GM13977 (cell line): ENCODE measurements around the gene DNAH6.

ENCODE experiments used
- DNase-seq: peaks from one replicate; pipeline ENCODE4 v3.0.0; 2012; ENCODE audit warnings: low spot score
- in situ Hi-C: fragments of 300-500 bp; cut with MboI; formaldehyde crosslinking; loops from one replicate; pipeline ENCODE4 v1.12.0; 2022; ENCODE audit warnings: low sequenced_read_pairs, low pct_unique_long_range_greater_than_20kb, mixed read lengths, inconsistent platforms; ENCODE audit not compliant: unreplicated experiment
- TF ChIP-seq, protein P1 (sequence below): IDR thresholded peaks from 2 replicates; pipeline ENCODE4 v1.5.1; 2012; ENCODE audit warnings: mild to moderate bottlenecking, control low read depth; ENCODE audit not compliant: insufficient read depth; ENCODE audit errors: extremely low read depth, missing control alignments

Gene DNAH6

DNA sequence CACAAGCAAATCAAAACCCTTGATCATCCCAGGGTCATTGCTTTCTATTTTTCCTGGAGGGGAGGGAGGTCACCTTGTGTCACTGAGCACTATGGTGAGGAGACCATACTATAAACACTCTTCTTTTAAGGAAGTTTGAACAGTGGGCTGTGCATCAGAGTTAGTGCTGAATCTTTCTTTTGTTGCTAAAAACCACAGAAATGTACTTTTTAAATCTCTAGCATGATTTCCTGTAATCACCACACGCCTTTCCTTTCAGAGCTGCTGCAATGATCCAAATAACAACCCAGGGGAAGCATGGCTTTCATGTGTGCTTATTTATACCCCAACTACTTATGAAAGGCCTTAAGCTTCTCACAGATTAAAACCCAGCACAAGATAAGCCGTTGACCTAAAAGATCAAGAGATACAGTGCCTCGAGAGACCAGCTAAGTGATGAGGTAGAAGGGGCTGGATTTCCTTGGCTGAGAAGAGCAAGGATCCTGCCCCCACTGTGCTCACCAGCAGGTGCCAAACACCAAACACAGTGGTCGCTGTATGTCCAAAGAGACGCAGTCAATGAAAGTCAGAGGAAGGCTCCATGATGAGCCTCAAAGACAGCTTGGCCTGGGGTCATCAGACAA, 329.9 kb downstream of the DNAH6 start:
- no peak for DNase-seq
- in situ Hi-C loops = no loop called here
- TF ChIP-seq, protein P1, sequence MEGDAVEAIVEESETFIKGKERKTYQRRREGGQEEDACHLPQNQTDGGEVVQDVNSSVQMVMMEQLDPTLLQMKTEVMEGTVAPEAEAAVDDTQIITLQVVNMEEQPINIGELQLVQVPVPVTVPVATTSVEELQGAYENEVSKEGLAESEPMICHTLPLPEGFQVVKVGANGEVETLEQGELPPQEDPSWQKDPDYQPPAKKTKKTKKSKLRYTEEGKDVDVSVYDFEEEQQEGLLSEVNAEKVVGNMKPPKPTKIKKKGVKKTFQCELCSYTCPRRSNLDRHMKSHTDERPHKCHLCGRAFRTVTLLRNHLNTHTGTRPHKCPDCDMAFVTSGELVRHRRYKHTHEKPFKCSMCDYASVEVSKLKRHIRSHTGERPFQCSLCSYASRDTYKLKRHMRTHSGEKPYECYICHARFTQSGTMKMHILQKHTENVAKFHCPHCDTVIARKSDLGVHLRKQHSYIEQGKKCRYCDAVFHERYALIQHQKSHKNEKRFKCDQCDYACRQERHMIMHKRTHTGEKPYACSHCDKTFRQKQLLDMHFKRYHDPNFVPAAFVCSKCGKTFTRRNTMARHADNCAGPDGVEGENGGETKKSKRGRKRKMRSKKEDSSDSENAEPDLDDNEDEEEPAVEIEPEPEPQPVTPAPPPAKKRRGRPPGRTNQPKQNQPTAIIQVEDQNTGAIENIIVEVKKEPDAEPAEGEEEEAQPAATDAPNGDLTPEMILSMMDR = no peak

GRCh38 chr2:84846741-84847142, 330.4 kb downstream of the DNAH6 start:
- in situ Hi-C loops = no loop called here
- no peak for DNase-seq
- TF ChIP-seq, protein P1 = no peak

DNA sequence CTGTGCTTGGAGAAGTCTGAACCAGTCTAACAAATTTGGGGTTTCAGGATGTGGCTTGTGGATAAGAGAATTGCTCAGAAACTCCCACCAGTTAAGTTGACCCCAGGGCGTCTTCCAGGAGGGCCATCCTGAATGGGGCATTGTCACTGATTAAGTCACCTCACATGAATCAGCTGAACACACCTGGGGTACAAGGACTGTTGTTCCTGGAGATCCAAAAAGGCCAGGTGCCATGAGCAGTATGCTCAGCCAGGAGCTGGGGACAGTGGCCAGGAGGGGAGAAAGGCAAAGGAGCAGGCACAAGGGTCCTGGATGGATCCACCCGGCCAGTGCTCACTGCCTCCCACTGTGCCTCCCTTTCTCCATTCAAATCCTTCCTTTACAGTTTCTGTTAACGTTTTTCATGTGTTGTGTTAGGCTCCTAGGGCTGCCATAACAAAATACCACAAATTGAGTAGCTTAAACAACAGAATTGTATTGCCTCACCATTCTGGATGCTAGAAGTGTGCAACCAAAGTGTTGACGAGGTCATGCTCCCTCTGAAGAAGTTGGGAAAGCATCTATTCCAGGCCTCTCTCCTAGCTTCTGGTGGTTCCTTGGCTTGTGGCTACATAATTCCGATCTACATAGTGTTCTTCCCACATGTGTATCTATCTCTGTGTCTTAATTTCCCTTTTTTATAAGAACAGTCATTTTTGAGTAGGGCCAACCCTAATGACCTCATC, 331.2 kb downstream of the DNAH6 start:
- DNase-seq = no peak
- in situ Hi-C loops = no loop called here
- TF ChIP-seq, protein P1 = no peak

DNA sequence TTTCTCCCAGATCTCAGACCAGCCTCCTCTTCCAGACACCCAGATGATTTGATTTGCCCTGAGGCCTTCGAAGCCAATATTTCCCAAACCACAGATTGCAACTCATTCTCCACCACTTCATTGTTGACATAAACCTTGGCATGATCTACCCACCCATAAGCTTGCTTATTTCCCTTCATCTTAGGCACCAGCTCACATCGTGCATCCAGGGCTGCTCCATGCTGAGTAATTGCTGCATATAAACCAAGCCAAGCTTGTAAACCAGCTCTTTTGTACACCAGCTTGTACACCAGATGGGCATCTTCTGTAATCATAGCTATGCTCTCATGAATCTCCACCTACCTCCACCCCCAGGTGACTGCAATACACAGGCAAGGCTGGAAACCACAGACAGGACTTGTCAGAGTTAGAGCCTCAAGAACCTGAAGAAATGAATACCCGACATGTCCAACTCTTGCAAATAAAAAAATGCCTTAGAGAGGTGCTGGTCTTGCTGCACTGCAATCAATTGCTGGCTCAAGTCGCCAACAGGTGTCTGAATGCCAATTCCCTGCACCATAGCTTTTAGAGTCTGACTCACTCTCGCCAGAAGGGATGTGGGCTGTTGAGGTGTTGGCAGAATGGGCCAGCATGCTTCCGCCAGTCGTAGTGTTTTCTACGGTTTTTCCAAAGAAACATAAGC, 333.1 kb downstream of the DNAH6 start:
- TF ChIP-seq, protein P1 = no peak
- DNase-seq = no peak
- in situ Hi-C loops = no loop called here

DNA sequence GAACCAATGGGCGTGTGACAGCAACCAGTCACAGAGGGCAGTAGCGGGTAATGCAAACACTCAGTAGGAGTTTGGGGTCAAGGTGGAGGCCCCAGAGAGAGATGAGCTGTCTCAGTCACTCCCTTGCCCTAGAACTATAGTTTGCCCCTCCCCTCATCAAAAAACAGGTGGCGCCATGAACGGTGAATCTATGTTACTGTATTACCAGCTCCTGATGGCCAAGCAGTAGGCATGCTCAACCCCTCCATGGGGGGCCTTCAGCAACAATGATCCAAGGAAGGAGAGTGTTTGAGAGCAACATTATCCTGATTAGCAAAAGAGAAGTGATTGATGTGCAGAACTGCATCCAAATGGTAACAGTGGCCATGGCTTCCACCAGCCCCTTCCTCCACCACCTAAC, 334.2 kb downstream of the DNAH6 start:
- DNase-seq = no peak
- in situ Hi-C loops = no loop called here
- TF ChIP-seq, protein P1 = no peak

- DNase-seq = no peak
- in situ Hi-C loops = no loop called here
- TF ChIP-seq, protein P1 = no peak
Observed at GRCh38 chr2:84851876-84852275, 335.6 kb downstream of the DNAH6 start.
